Cortex of kidney (tissue), 1 donor: ENCODE data around the gene HJV.

ENCODE experiments used
- DNase-seq: peaks from one replicate; lab custom pipeline; 2025; lab: John Stamatoyannopoulos, UW

Gene HJV

GRCh38 chr1:146021050-146021445 is 487 bp downstream of the HJV start:
- no peak for DNase-seq

- no peak for DNase-seq
Measured at GRCh38 chr1:146020058-146021049, 1.2 kb downstream of the HJV start.

- DNase-seq = no peak
Measured at GRCh38 chr1:146019231-146020057, 2.1 kb downstream of the HJV start.

- no peak for DNase-seq
Measured at GRCh38 chr1:146016891-146017290, 4.6 kb downstream of the HJV start.

- DNase-seq = no peak
Measured at GRCh38 chr1:146013559-146013922, 8.0 kb downstream of the HJV start.

GRCh38 chr1:146012703-146013558 is 8.6 kb downstream of the HJV start:
- no peak for DNase-seq

GRCh38 chr1:146010126-146010738 is 11.3 kb downstream of the HJV start:
- no peak for DNase-seq

GRCh38 chr1:146007489-146008133 is 13.9 kb downstream of the HJV start:
- DNase-seq = no peak

- DNase-seq = no peak
Measured at GRCh38 chr1:146001709-146002108, 19.8 kb downstream of the HJV start.

GRCh38 chr1:145999321-146000024 is 22.1 kb downstream of the HJV start:
- DNase-seq = no peak

- no peak for DNase-seq
Measured at GRCh38 chr1:145997718-145998023, 23.9 kb downstream of the HJV start.

GRCh38 chr1:145997016-145997717 is 24.4 kb downstream of the HJV start:
- DNase-seq = no peak

GRCh38 chr1:145996433-145997015 is 25.0 kb downstream of the HJV start, which contains the start of gene TXNIP:
TXNIP (minus strand) TSS chr1:145996579; CDS start chr1:145996266, 313 bp downstream.
- peak; percentile 40 for DNase-seq

- DNase-seq = no peak
Measured at GRCh38 chr1:145995964-145996432, 25.5 kb downstream of the HJV start.

- DNase-seq = no peak
Measured at GRCh38 chr1:145995148-145995881, 26.2 kb downstream of the HJV start.

GRCh38 chr1:145994391-145995120 is 27.0 kb downstream of the HJV start:
- no peak for DNase-seq

- no peak for DNase-seq
Measured at GRCh38 chr1:145993618-145994390, 27.7 kb downstream of the HJV start.
